ENCODE results near the gene GLI1.

DNA sequence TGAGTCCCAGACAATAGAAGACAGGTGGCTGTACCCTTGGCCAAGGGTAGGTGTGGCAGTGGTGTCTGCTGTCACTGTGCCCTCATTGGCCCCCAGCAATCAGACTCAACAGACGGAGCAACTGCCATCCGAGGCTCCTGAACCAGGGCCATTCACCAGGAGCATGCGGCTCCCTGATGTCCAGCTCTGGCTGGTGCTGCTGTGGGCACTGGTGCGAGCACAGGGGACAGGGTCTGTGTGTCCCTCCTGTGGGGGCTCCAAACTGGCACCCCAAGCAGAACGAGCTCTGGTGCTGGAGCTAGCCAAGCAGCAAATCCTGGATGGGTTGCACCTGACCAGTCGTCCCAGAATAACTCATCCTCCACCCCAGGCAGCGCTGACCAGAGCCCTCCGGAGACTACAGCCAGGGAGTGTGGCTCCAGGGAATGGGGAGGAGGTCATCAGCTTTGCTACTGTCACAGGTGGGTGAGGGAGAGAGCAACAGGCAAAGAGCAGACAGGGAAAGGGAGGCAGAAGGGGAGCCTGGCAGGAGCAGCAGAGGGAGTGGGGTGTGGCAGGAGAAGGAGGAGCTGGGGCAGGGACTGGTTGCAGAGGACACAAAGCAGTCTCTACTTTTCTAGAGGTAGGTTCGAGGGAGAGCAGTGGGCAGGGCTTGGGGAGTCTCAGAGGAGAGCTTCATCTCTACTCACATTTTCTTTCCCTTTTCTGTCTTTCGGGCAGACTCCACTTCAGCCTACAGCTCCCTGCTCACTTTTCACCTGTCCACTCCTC, 4.0 kb upstream of the GLI1 start:
- TF ChIP-seq, protein P1, sequence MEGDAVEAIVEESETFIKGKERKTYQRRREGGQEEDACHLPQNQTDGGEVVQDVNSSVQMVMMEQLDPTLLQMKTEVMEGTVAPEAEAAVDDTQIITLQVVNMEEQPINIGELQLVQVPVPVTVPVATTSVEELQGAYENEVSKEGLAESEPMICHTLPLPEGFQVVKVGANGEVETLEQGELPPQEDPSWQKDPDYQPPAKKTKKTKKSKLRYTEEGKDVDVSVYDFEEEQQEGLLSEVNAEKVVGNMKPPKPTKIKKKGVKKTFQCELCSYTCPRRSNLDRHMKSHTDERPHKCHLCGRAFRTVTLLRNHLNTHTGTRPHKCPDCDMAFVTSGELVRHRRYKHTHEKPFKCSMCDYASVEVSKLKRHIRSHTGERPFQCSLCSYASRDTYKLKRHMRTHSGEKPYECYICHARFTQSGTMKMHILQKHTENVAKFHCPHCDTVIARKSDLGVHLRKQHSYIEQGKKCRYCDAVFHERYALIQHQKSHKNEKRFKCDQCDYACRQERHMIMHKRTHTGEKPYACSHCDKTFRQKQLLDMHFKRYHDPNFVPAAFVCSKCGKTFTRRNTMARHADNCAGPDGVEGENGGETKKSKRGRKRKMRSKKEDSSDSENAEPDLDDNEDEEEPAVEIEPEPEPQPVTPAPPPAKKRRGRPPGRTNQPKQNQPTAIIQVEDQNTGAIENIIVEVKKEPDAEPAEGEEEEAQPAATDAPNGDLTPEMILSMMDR (IDR thresholded peaks at IDR 0.05), result no peak
- TF ChIP-seq POLR2A (IDR thresholded peaks at IDR 0.05), result no peak

Measured in Peyer's patch (tissue), 4 donors.